Measurements from ENCODE around the gene PLEKHO2.
"Not testable (repeated sequence)": the region's sequence is repeated elsewhere in the genome, so short reads cannot be mapped to it uniquely, and the experiment has no call there.

Gene PLEKHO2, protein sequence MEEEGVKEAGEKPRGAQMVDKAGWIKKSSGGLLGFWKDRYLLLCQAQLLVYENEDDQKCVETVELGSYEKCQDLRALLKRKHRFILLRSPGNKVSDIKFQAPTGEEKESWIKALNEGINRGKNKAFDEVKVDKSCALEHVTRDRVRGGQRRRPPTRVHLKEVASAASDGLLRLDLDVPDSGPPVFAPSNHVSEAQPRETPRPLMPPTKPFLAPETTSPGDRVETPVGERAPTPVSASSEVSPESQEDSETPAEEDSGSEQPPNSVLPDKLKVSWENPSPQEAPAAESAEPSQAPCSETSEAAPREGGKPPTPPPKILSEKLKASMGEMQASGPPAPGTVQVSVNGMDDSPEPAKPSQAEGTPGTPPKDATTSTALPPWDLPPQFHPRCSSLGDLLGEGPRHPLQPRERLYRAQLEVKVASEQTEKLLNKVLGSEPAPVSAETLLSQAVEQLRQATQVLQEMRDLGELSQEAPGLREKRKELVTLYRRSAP

DNA sequence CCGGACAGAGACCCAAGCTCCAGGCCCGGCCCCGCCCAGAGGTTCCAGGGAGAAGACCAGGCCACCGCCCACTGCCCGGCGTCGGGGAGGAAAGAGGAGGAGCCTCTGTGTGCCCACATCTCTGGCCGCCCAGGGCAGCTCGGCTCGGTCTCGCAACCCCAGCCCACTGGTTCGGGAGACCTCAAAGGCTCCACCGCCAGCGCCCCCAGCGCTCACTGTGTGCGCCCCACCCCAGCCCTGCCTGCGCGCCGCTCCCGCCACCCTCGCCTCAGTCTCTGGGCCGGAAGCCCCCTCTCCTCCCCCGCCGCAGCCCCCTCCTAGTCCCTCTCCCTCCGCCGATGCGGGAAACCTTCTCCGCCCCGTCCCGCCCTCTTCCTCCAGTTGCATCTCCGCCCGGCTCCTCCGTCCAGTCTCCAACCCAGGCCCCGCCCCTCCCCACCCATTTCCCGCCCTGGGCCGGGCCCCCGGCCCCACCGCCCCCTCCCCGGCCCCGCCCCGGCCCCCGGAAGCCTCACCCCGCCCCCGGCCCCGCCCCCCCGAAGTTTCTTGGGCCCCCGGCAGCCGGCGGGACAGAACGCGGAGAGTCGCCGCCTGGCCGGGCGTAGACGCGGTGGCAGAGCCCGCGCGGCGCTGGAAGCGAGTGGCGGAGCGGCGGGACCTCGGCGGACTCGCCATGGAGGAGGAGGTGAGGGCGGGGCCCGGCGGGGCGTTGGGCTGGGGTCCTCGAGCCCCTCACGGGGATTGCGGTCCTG lies at the start of gene PLEKHO2:
Gene PLEKHO2, plus strand, starts transcription at position 572 of the 752 bp plus-strand sequence. Its CDS starts 102 bp downstream, at position 674.
- peak; percentile 70 to 80 for DNase-seq (ENCODE audit: low read depth in 2 of 2)

DNA sequence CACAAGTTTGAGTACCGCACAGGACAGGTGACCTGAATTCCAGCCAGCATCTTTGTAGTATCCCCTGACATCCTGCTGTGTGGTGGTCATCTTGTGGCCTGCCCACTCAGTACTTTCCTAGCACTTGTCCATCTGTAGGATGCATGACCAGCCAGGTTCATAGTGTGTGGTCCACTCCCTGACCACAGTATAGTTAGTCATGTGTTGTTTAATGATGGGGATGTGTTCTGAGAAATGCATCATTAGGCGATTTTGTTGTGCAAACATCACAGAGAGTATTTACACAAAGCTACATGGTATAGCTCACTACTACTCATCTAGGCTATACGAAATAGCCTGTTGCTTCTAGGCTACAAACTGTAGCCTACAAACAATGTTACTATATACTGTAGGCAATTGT lies 49.4 kb upstream of the PLEKHO2 start:
- no peak for DNase-seq (ENCODE audit: low read depth in 2 of 2)

DNA sequence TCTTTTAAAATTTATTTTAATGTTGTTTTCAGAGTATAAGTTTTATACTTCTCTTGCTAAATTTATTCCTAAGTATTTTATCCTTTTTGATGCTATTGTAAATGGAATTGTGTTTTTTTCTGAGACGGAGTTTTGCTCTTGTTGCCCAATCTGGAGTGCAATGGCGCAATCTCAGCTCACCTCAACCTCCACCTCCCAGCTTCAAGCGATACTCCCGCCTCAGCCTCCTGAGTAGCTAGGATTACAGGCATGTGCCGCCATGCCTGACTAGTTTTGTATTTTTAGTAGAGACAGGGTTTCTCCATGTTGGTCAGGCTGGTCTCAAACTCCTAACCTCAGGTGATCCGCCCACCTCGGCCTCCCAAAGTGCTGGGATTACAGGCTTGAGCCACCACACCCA lies 46.4 kb upstream of the PLEKHO2 start:
- DNase-seq (ENCODE audit: low read depth in 2 of 2) = not testable (repeated sequence)

DNA sequence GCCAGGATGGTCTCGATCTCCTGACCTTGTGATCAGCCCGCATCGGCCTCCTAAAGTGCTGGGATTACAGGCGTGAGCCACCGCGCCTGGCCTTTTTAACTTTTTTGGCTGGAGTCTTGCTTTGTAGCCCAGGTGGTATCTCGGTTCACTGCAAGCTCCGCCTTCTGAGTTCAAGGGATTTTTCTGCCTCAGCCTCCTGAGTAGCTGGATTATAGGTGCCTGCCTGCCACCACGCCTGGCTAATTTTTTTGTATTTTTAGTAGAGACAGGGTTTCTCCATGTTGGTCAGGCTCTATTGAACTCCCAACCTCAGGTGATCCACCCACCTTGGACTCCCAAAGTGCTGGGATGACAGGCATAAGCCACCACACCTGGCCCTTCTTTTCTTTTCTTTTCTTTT lies 45.8 kb upstream of the PLEKHO2 start:
- DNase-seq (ENCODE audit: low read depth in 2 of 2) = not testable (repeated sequence)

DNA sequence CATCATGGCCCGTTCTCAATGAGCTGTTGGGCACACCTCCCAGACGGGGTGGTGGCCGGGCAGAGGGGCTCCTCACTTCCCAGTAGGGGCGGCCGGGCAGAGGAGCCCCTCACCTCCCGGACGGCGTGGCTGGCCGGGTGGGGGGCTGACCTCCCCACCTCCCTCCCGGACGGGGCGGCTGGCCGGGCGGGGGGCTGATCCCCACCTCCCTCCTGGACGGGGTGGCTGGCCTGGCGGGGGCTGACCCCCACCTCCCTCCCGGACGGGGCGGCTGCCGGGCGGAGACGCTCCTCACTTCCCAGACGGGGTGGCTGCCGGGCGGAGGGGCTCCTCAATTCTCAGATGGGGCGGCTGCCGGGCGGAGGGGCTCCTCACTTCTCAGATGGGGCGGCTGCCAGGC lies 42.8 kb upstream of the PLEKHO2 start:
- DNase-seq (ENCODE audit: low read depth in 2 of 2) = not testable (repeated sequence)

DNA sequence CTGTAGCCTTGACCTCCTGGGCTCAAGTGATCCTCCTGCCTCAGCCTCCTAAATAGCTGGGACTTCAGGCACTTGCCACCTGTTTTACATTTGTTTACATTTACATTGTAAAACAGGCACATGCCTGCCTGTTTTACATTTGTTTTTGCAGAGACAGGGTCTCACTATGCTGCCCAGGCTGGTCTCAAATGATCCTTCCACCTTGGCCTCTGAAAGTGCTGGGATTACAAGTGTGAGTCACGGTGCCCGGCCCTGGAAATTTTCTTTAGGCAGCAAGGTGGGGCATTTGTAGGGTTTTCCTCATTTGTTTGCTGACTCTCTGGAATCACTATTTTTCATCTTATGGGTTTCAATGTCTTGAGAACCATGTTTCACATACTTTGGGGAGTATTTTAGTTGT lies 41.2 kb upstream of the PLEKHO2 start:
- DNase-seq (ENCODE audit: low read depth in 2 of 2) = no peak

DNA sequence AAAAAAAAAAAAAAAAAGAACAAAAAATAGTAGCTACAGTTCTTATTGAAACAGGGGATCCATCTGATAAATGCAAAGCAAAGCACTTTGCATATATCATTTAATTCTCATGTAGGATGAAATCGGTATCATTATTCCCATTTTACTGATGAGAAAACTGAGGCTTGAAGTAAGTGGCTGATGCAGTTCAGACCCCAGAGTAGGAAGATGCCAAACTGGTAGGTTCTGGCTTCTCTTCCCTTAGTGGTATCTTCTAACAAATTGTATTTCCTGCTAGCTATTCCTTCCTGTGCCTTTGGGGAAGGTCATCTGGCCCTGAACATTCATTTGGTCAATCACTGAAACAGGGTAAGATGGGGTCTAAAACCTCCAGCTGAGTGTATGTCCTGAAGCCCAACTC lies 38.2 kb upstream of the PLEKHO2 start:
- no peak for DNase-seq (ENCODE audit: low read depth in 2 of 2)

DNA sequence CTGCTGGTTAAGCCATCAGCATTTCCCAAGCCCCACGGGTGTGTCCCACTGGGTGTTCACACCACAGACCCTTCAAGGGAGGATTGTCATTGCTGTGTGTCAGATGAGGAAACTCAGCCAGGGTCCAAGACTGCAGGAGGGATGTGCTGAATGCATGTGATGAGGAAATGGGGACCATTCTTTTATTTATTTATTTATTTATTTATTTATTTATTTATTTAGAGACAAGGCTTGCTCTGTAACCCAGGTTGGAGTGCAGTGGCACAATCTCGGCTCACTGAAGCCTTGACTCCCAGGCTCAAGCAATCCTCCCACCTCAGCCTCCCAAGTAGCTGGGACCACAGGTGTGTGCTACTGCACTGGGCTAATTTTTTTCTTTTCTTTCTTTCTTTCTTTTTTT lies 37.1 kb upstream of the PLEKHO2 start:
- no peak for DNase-seq (ENCODE audit: low read depth in 2 of 2)

DNA sequence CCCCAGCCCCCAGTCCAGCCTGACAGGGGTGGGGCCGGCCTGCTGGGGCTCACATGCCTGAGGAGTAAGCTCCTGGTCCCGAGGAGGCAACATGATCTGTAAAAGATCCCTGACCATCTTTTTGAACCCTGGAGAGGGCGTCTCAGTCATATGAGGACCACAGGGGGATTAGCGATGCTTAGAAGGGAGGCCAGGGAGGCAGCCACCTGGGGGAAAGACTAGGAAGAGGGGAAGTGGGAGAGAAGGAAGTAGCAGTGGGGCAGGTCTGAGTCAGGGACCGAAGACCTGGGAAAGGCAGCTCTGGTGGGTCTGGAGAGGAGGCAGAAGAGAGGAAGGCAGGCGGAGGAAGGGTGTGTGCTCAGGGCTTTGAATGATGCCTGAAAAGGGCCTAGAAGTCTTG lies 35.2 kb upstream of the PLEKHO2 start:
- DNase-seq (ENCODE audit: low read depth in 2 of 2) = no peak

DNA sequence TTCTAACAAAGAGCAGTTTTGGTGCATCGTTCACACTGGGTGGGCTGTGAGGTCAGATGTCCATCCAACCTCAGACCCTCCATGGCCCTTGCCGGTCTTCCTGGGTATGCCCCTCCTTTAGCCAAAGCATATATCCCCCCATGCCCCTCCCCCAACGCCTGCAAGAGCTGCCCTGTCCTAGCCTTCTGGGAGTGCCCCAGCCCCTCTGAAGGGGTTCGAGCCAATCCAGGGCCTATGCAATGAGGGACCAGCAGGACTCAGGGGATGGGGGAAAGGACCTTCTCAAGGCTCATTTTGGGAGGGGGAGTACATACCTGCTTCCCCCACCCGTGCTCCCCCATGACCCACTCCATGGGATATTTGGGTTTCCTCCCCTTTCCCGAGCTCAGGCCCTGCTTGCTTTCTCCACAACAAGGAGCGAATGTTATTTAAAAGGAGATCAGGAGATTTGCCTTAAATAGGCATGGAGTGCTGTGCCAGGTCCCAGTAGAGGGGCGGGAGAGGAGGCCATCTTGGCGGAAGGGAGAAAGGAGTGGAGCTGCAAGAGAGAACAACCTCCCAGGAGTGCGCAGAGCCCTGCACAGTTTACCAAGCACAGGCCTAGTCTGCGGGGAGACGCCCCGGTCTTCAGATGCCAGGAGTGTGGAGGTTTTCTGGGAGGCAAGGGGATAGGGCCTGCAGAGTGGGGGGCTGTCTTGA lies 34.5 kb upstream of the PLEKHO2 start:
- no peak for DNase-seq (ENCODE audit: low read depth in 2 of 2)

DNA sequence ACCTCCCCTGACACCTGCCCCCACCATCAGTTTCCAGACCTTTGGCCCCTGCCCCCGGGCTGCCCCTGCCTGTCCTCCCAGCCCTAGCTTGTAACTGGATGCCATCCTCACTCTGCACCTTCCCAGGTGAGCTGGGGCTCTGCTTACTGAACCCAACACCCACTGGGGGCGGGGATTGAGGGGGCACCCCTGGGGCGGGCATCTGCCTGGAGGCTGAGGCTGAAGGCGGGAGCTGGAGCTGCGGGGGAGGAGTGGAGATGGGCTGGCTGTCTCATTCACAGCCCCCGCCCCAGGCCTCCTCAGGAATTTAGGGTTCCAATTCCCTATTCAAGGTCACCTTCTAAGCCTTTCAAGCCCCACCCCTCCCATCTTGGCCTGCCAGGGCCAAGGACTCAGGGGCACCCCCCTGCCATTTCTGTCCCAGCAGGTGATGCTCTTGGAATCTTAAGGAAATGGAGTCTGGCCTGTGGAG lies 33.9 kb upstream of the PLEKHO2 start:
- no peak for DNase-seq (ENCODE audit: low read depth in 2 of 2)

DNA sequence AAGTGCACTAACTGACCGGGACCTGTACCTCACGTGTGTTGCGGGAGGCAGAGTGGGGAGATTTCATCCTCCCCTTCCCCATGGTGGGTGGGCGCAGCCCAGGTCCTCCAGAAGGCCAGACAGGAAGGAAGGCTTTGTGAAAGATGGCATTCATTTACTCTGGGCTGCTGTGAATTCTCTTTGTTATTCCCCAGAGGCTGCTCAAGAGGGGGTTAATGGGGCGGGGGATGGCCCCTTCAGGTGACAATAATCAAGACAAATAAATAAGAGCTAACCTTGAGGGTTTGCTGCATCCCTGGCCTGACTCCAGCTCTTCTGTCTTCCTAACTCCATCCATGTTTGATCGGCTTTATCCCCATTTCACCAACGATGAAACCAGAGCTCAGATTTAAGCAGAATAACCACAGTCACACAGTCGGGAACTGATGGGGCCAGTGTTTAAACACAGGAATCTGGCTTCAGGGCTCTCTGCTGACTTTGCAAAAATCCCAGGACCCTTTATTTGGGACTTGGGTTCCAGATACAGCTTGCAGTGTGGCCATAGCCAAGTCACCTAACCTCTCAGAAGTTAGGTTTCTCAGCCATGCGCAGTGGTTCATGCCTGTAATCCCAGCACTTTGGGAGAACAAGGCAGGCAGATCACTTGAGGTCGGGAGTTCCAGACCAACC lies 32.8 kb upstream of the PLEKHO2 start:
- DNase-seq (ENCODE audit: low read depth in 2 of 2) = no peak

DNA sequence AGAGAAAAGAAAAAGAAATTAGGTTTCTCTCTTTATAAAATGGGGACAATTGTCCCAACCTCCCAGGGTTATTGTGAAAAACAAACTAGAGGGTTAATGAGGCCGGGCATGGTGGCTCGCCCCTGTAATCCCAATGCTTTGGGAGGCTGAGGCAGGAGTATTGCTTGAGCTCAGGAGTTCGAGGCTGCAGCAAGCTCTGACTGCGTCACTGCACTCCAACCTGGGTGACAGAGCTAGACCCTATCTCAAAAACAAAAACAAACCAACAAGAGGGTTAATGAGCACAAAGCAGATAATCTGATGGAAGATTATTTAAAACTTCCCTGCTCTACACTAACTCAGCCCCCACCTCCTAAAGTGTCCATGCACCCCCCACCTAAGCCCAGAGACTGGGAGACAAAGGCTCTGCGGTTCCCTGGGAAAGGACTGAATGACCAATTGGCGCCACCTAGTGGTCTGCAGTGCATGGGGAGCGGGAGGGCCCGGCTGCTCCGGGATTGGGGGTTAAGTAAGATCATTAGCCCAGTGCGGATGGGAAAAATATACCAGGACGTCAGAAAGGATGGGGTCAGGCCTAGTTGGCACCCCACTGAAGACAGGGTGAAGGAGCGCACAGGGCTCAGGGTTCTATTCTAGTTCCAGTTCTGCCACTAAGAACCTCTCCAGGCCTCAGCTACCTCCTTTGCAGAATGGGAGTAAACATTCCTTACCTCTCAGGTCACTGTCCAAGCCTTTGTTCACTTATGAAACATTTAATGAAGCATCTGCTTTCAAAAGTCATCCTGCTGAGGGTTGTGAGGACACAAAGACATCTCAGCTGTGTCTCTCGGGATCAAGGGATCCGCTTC lies 31.8 kb upstream of the PLEKHO2 start:
- DNase-seq (ENCODE audit: low read depth in 2 of 2) = peak; percentile 55 to 60

DNA sequence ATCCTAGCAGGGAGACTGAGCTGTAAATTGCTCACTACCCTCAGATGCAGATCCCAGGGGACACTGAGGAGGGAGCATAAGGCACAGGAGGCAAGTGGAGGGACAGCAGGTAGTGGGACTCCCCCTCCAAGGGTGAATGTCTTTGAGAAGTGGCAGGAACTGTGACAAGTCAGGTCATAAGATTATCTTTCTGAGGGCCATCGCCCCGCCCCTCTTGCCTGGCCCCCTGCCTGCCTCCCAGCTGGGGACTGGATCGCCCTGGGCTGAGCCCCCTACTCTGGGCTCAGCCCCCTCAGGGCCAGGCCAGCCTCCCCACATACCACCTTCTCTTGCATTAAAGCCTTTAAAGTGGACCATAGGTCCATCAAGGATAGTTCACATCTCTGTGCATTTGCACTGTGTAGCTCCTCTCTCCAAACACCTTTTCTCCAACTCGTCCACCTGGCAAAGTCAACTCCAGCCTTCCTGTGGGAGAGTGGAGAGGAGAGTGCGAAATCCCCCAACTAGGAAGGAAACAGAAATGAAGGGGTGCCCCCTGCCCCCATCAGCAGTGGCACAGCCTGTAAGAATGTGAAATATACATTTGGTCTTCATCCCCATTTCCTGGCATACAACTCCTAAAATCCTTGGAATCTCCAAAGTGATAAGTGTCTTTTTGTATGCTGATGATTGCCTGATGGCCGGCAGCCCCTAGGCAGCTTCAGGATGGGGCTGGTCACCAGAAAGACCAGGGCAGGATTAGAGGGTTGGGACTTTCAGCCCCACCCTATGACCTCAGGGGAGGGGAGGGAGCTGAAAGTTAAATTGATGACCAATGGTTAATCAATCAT lies 31.0 kb upstream of the PLEKHO2 start:
- DNase-seq (ENCODE audit: low read depth in 2 of 2) = no peak

DNA sequence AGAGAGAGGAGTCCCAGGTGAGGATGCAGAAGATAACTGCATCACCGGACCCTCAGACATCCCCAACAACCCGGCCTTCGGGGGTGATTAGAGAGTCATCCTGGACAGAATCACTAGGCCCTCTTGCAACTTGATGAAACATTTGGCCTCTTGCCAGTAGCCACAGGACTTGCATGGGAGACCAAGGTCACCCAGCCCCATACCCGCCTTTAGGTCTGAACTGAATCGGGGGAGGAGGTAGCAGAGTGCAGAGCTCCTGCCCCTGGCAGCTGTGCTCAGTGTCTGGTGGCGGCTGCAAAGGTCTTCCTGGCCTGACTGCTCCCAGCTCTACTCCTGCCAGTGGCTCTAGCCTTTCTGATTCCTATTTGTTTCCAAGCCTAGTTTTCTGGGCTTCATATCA lies 28.6 kb upstream of the PLEKHO2 start:
- DNase-seq (ENCODE audit: low read depth in 2 of 2) = no peak

DNA sequence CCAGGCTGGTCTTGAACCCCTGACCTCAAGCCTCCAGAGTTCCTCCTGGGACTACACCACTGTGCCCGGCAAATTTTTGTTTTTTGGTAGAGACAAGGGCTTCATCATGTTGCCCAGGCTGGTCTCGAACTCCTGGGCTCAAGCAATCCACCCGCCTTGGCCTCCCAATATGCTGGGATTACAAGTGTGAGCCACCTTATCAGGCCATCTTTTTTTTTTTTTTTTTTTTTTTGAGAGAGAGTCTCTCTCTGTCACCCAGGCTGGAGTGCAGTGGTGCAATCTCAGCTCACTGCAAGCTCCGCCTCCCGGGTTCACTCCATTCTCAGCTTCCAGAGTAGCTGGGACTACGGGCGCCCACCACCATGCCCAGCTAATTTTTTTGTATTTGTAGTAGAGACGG lies 27.4 kb upstream of the PLEKHO2 start:
- not testable (repeated sequence) for DNase-seq (ENCODE audit: low read depth in 2 of 2)

DNA sequence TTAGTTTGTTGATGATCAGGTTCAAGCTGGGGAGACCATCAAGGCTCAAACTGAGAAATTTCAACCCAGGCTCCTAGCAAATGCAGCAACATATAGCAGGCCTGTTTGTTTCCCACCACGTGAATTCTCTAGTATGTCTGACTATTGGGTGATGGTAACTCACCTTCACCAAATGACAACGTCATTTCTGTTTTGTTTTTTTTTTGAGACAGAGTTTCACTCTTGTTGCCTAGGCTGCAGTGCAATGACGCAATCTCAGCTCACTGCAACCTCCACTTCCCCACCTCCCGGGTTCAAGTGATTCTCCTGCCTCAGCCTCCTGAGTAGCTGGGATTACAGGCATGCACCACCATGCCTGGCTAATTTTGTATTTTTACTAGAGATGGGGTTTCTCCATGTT lies 26.8 kb upstream of the PLEKHO2 start:
- DNase-seq (ENCODE audit: low read depth in 2 of 2) = not testable (repeated sequence)

DNA sequence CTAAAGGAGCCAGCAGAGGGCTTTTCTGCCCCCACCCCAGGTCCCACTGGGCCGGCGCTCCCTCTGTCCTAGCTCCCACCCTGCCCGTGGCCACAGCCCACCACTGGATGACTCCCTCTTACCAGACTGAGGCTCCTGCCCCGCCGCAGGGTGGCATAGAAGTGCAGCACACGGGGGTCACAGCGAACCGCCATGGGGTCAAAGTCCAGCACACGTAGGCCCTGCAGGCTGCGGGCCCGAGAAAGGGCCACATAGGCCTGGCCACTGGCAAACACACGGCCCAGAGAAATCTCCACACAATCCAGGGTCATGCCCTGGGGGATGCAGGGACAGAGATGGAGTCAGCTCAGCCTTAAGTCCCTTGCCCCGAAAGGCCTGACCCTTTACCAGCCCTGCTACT lies 25.3 kb upstream of the PLEKHO2 start:
- no peak for DNase-seq (ENCODE audit: low read depth in 2 of 2)

DNA sequence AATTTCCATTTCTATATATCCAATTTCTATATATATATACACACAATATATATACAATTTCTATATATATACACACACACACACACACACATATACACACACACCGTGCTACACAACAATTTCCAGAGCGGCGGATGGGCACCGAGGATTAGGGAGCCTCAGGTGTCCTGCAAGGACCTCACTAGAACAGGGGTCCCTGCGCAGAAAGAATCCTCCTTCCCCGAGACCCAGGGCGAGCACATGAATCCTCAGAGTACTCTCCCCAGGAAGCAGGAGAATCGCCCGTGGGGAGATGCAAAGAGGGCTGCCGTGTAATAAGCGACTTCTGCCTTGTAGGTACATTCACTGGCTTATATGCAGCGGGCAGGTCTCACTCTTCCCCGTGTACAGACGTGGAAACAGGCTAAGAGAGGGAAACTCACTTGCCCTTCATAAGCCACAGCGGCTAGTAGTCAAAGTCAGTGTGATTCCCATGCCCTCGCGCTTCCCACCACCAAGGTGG lies 16.7 kb upstream of the PLEKHO2 start:
- DNase-seq (ENCODE audit: low read depth in 2 of 2) = no peak
